Thoracic aorta (tissue), 2 donors: ENCODE data around the gene VKORC1. TPM values are rescaled to one million over a fixed set of nuclear protein-coding genes. Genes with fewer than 3 reads are reported as not detected.

Source experiments
- ATAC-seq: fragments of 150-250 bp; one replicate; pipeline ENCODE4 v1.8.0; 2017; ENCODE audit warnings: low read depth; ENCODE audit not compliant: insufficient number of reproducible peaks, low FRiP score
- DNase-seq: peaks from one replicate; pipeline ENCODE4 v3.0.0-alpha.2; 2020; ENCODE audit warnings: low spot score
- H3K27ac ChIP-seq, 2 donors: fragments of 200-600 bp; sonication (generic); 1 replicate in 1 of 2; 2 replicates in 1 of 2; pipeline ENCODE4 v1.5.1; 2016; ENCODE audit warnings: mild to moderate bottlenecking in 2 of 2, moderate library complexity in 2 of 2
- H3K27me3 ChIP-seq: fragments of 200-600 bp; sonication (generic); replicated peaks from 2 replicates; pipeline ENCODE4 v1.6.0; 2016; ENCODE audit warnings: mild to moderate bottlenecking; ENCODE audit not compliant: insufficient read depth
- H3K36me3 ChIP-seq: fragments of 200-600 bp; sonication (generic); one replicate; pipeline ENCODE4 v1.5.1; 2016
- H3K4me1 ChIP-seq, 2 donors: fragments of 200-600 bp; sonication (generic); 1 replicate in 1 of 2; 2 replicates in 1 of 2; pipeline versions ENCODE4 v1.5.1 to v1.6.0; 2016; ENCODE audit warnings: low read depth in 2 of 2, mild to moderate bottlenecking in 1 of 2; ENCODE audit not compliant: control insufficient read depth in 1 of 2
- H3K4me3 ChIP-seq: fragments of 200-600 bp; sonication (generic); 2 replicates; pipeline ENCODE4 v1.5.1; 2016; ENCODE audit warnings: mild to moderate bottlenecking
- H3K9me3 ChIP-seq: fragments of 200-600 bp; sonication (generic); 2 replicates; pipeline ENCODE4 v1.5.1; 2016
- CTCF ChIP-seq: fragments of 200-600 bp; sonication (generic); IDR thresholded peaks from one replicate; pipeline ENCODE4 v1.5.1; 2019; ENCODE audit warnings: antibody characterized with exemption
- total RNA-seq, 2 donors: library from RNA; depleted of rRNA; stranded (reverse); fragments of >200 nt; gene quantifications; one replicate each; pipeline versions ENCODE4 v1.1.0 to v1.2.3, GENCODE V29; 2016

The VKORC1 gene
- total RNA-seq, 2 donors from 2014 or later, result 88.7 to 187 TPM

GRCh38 chr16:31108794-31109558 is 14.4 kb upstream of the VKORC1 start:
- no peak for TF ChIP-seq CTCF
- H3K9me3 ChIP-seq, result no peaks in the 10 kb centered on the region
- DNase-seq (no peak), ATAC-seq (no peak)
- peaks cover 29% of the 10 kb centered on the region for H3K36me3 ChIP-seq
- peak overlapping the region; percentile 100 for H3K4me3 ChIP-seq
- peaks cover 13 to 35% of the 10 kb centered on the region in 2 donors for H3K4me1 ChIP-seq
- H3K27ac ChIP-seq, result peak overlapping the region; percentile 91 to 97
- no peaks in the 10 kb centered on the region for H3K27me3 ChIP-seq

GRCh38 chr16:31108035-31108793 is 13.6 kb upstream of the VKORC1 start, which contains the start of gene BCKDK:
TSS of gene BCKDK (plus strand) at chr16:31108386. CDS start at chr16:31109224, 838 bp downstream.
- DNase-seq (no peak), ATAC-seq (peak; percentile 61)
- Histone ChIP-seq H3K36me3 (peaks cover 29% of the 10 kb centered on the region), H3K9me3 (no peaks in the 10 kb centered on the region), H3K27ac (peak within 1 kb of the TSS; percentile 91 to 97), H3K4me3 (peak within 1 kb of the TSS; percentile 100), H3K27me3 (no peaks in the 10 kb centered on the region), H3K4me1 (peaks cover 13 to 32% of the 10 kb centered on the region in 2 donors)
- TF ChIP-seq CTCF, result no peak

GRCh38 chr16:31107465-31107867 is 12.9 kb upstream of the VKORC1 start:
- Histone ChIP-seq H3K9me3 (no peaks in the 10 kb centered on the region), H3K4me1 (peaks cover 13 to 24% of the 10 kb centered on the region in 2 donors), H3K27ac (peak overlapping the region in 1 of 2 donors; percentile 97), H3K27me3 (no peaks in the 10 kb centered on the region), H3K36me3 (peaks cover 29% of the 10 kb centered on the region), H3K4me3 (peak overlapping the region; percentile 100)
- ATAC-seq (no peak), DNase-seq (no peak)
- TF ChIP-seq CTCF, result no peak

GRCh38 chr16:31106509-31107464 is 12.2 kb upstream of the VKORC1 start:
- DNase-seq, result no peak
- Histone ChIP-seq H3K27me3 (no peaks in the 10 kb centered on the region), H3K36me3 (peaks cover 23% of the 10 kb centered on the region), H3K4me1 (peaks cover 13 to 17% of the 10 kb centered on the region in 2 donors), H3K9me3 (no peaks in the 10 kb centered on the region), H3K4me3 (no peak overlapping the region), H3K27ac (no peak overlapping the region)
- no peak for ATAC-seq
- no peak for TF ChIP-seq CTCF
